Adipocyte (in vitro differentiated cells): Measurements from ENCODE around the gene CREB3.

Experiments
- DNase-seq: peaks from one replicate; pipeline ENCODE4 v3.0.0-alpha.2; 2015; ENCODE audit warnings: low read depth
- H3K27me3 ChIP-seq: replicated peaks from 2 replicates; pipeline ENCODE4 v1.7.0; 2013; ENCODE audit warnings: mild to moderate bottlenecking, low read length, moderate library complexity; ENCODE audit not compliant: control insufficient read depth, insufficient read depth
- H3K36me3 ChIP-seq: 2 replicates; pipeline ENCODE4 v1.7.0; 2013; ENCODE audit warnings: low read length, mild to moderate bottlenecking, moderate library complexity; ENCODE audit not compliant: control insufficient read depth, insufficient read depth, severe bottlenecking
- H3K4me1 ChIP-seq: 2 replicates; pipeline ENCODE4 v1.7.0; 2013; ENCODE audit warnings: mild to moderate bottlenecking, low read length, moderate library complexity; ENCODE audit not compliant: control insufficient read depth, insufficient read depth
- H3K4me3 ChIP-seq: 2 replicates; pipeline ENCODE4 v1.7.0; 2013; ENCODE audit warnings: mild to moderate bottlenecking, low read length, moderate library complexity
- H3K9ac ChIP-seq: 2 replicates; pipeline ENCODE4 v1.7.0; 2013; ENCODE audit warnings: mild to moderate bottlenecking, low read length, moderate library complexity
- H3K9me3 ChIP-seq: 2 replicates; pipeline ENCODE4 v1.7.0; 2013; ENCODE audit warnings: mild to moderate bottlenecking, low read length, moderate library complexity; ENCODE audit not compliant: control insufficient read depth

The CREB3 gene

GRCh38 chr9:35714579-35715252, 17.8 kb upstream of the CREB3 start:
- peak overlapping the region; percentile 33 for H3K9ac ChIP-seq
- H3K27me3 ChIP-seq, result no peaks in the 10 kb centered on the region
- no peaks in the 10 kb centered on the region for H3K4me1 ChIP-seq
- no peak for DNase-seq
- H3K4me3 ChIP-seq, result no peak overlapping the region
- H3K36me3 ChIP-seq, result peaks cover 98% of the 10 kb centered on the region
- H3K9me3 ChIP-seq, result no peaks in the 10 kb centered on the region

GRCh38 chr9:35716230-35716629, 16.2 kb upstream of the CREB3 start:
- Histone ChIP-seq H3K9me3 (no peaks in the 10 kb centered on the region), H3K9ac (peak overlapping the region; percentile 19), H3K4me3 (no peak overlapping the region), H3K4me1 (no peaks in the 10 kb centered on the region), H3K27me3 (no peaks in the 10 kb centered on the region), H3K36me3 (peaks cover 100% of the 10 kb centered on the region)
- DNase-seq, result no peak

DNA sequence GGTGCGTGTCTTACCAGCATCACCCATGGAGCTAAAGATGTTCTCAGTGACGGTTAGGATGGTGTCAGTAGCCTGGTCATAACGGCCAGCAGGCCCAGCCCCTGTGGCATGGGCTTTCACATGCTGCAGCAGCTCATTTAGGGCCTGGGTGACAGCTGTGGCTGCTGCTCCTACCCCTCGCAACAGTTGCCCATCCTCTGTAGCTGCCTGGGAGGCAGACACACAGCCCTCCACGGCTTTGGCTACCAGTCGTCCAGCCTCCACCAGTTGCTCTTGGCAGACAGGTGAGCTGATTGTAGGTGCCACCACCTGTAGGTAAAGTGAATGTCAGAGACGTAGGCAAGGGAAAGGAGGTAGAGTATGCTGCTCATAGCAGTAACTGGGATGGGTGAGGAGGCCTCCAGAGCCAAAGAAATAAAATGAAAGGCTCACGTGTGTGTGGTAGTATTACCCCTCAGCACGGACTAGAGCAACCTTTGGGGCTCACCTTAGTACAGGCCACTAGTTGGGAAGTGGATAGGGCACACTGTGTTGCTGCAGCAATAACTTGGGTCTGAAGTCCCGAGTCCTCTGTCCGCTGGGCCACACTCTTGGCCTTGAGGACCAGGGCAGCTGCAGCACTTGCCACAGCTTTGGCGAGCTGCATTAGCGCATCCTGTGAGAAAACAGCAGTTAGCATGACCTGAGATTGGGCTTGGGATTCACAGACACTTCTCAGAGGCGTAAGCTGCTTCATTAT, 15.2 kb upstream of the CREB3 start:
- no peaks in the 10 kb centered on the region for H3K4me1 ChIP-seq
- no peak overlapping the region for H3K4me3 ChIP-seq
- no peaks in the 10 kb centered on the region for H3K9me3 ChIP-seq
- peaks cover 100% of the 10 kb centered on the region for H3K36me3 ChIP-seq
- H3K9ac ChIP-seq, result no peak overlapping the region
- no peak for DNase-seq
- no peaks in the 10 kb centered on the region for H3K27me3 ChIP-seq

DNA sequence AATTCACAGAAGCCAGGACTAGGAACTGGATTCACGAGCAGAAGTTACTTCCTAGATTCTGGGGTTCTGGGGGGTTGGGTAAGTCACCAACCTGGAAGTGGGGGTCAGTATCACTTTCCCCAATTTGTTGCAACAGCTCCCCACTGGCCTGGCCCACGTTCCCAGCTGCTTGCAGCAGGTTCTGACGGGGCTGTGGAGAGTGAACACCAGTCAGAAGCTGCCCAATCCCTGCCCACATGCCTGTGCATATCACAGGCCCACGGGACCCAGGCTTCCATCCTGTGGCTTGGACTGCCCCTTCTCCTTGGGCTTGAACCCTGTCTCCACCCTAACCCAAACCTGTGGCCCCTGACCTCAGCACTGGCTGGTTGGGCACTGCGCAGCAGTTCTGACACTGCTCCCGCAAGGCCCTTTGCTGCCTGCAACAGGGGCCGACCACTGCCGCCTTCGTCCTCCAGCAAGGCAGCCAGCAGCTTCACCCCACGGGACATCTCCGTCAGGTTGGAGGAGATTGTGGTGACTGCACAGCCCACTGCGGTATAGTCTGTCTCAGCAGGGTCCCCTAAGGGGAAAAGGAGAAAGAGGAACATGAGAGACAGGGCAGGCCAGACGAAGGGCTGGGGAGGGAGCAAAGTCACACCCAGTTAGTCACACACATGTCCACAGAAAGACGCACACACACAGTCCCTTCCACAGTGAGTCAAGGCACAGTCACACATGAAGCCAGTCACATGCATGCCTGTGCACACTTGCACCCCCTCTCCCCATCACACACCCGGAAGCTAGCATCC, 13.6 kb upstream of the CREB3 start:
- Histone ChIP-seq H3K27me3 (no peaks in the 10 kb centered on the region), H3K4me3 (no peak overlapping the region), H3K9ac (peak overlapping the region; percentile 8), H3K36me3 (peaks cover 100% of the 10 kb centered on the region), H3K4me1 (no peaks in the 10 kb centered on the region), H3K9me3 (no peaks in the 10 kb centered on the region)
- no peak for DNase-seq

GRCh38 chr9:35719546-35719945, 12.9 kb upstream of the CREB3 start:
- no peak overlapping the region for H3K9ac ChIP-seq
- no peaks in the 10 kb centered on the region for H3K4me1 ChIP-seq
- H3K36me3 ChIP-seq, result peaks cover 100% of the 10 kb centered on the region
- H3K4me3 ChIP-seq, result no peak overlapping the region
- DNase-seq, result no peak
- H3K27me3 ChIP-seq, result no peaks in the 10 kb centered on the region
- no peaks in the 10 kb centered on the region for H3K9me3 ChIP-seq

DNA sequence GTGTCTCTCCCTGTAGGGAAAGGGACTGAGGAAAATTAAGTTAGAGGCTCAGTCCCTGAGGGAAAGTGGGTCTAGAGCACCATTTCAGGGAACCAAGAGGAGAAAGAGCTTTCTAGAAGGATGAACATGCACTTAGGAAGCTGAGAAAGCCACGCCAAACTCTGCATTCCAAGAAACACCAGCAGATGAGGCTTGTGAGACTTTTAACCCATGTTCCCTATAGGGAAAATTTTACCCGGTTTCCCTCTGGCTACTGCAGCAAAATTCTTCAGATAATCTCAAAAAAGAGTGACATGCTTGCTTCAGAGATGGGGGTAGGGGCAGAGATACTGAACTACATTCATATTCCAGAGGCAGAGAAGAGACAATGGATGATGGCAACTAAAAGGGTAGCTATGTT, 9.0 kb upstream of the CREB3 start:
- Histone ChIP-seq H3K9ac (no peak overlapping the region), H3K4me1 (peaks cover 26% of the 10 kb centered on the region), H3K4me3 (no peak overlapping the region), H3K36me3 (peaks cover 73% of the 10 kb centered on the region), H3K9me3 (no peaks in the 10 kb centered on the region), H3K27me3 (no peaks in the 10 kb centered on the region)
- no peak for DNase-seq

- DNase-seq, result no peak
- Histone ChIP-seq H3K36me3 (peaks cover 68% of the 10 kb centered on the region), H3K9ac (peak overlapping the region; percentile 0), H3K27me3 (no peaks in the 10 kb centered on the region), H3K4me3 (no peak overlapping the region), H3K9me3 (no peaks in the 10 kb centered on the region), H3K4me1 (peaks cover 31% of the 10 kb centered on the region)
These were observed 8.6 kb upstream of the CREB3 start for GRCh38 chr9:35723908-35724307.

- no peaks in the 10 kb centered on the region for H3K9me3 ChIP-seq
- DNase-seq, result no peak
- H3K27me3 ChIP-seq, result no peaks in the 10 kb centered on the region
- H3K4me1 ChIP-seq, result peaks cover 45% of the 10 kb centered on the region
- H3K9ac ChIP-seq, result no peak overlapping the region
- H3K36me3 ChIP-seq, result peaks cover 54% of the 10 kb centered on the region
- no peak overlapping the region for H3K4me3 ChIP-seq
These were observed 7.1 kb upstream of the CREB3 start for GRCh38 chr9:35725362-35725761.

GRCh38 chr9:35726931-35727330, 5.5 kb upstream of the CREB3 start:
- Histone ChIP-seq H3K4me3 (peak overlapping the region; percentile 97), H3K36me3 (peaks cover 38% of the 10 kb centered on the region), H3K4me1 (peaks cover 52% of the 10 kb centered on the region)

DNA sequence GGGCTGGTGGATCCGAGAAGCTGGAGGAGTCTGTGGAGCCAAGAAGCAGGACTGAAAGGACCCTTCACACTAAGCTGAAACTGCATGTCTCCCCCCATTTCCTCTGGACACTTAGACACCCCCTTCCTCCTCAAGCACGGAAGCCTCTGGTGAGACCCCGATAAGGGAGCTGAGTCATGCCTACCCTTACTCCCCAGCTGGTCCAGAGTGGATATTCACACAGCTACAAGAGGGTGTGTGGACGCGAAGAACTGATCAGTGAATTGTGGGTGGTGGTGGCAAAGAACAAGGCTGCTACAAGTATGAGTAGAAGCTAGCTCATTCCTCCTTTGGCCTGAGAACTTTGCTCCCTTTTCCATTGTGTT, 4.8 kb upstream of the CREB3 start:
- H3K36me3 ChIP-seq, result peaks cover 31% of the 10 kb centered on the region
- H3K4me3 ChIP-seq, result peak overlapping the region; percentile 97
- H3K27me3 ChIP-seq, result no peaks in the 10 kb centered on the region
- H3K9me3 ChIP-seq, result no peaks in the 10 kb centered on the region
- H3K9ac ChIP-seq, result peak overlapping the region; percentile 99
- H3K4me1 ChIP-seq, result peaks cover 52% of the 10 kb centered on the region
- no peak for DNase-seq

More at GRCh38 chr9:35726931-35727330, 5.5 kb upstream of the CREB3 start:
- DNase-seq, result peak; percentile 74
- Histone ChIP-seq H3K9ac (peak overlapping the region; percentile 99), H3K27me3 (no peaks in the 10 kb centered on the region), H3K9me3 (no peaks in the 10 kb centered on the region)
